Measurements from ENCODE around the gene NOB1. TPM values are rescaled to one million over a fixed set of nuclear protein-coding genes. Genes with fewer than 3 reads are reported as not detected.

Gene NOB1
- total and polyA plus RNA-seq, 9 of the 15 experiments (the other 6 are each of a cell fraction or from before 2014, with no cell fraction given): 42.4 to 148 (median 116) TPM

- TF ChIP-seq CREB3L1 (IDR thresholded peaks at IDR 0.05; ENCODE audit: borderline replicate concordance, low read depth): no peak
- no peak for TF ChIP-seq RNF219 (CRISPR knock-in tag; IDR thresholded peaks at IDR 0.05)
- no peak for TF ChIP-seq SRSF1 (IDR thresholded peaks at IDR 0.05; ENCODE audit: low read depth, low read length)
- TF ChIP-seq PRPF4 (IDR thresholded peaks at IDR 0.05; ENCODE audit: insufficient read depth, low read depth, low read length, poor library complexity, severe bottlenecking): no peak
- TF ChIP-seq EGR1 (conservative IDR thresholded peaks at IDR 0.05): peak; percentile 37; the same call in 1 of the 2 replicates
- no peak for TF ChIP-seq ZNF707 (CRISPR knock-in tag; conservative IDR thresholded peaks at IDR 0.05)
- no peak for TF ChIP-seq CLOCK (CRISPR knock-in tag; IDR thresholded peaks at IDR 0.05; ENCODE audit: borderline replicate concordance)
- TF ChIP-seq ATF4 (CRISPR knock-in tag; IDR thresholded peaks at IDR 0.05): no peak
- no peak for TF ChIP-seq ZFX (CRISPR knock-in tag; IDR thresholded peaks at IDR 0.05)
- no peak for TF ChIP-seq U2AF1 (optimal IDR thresholded peaks at IDR 0.05; ENCODE audit: low read depth, low read length)
- no peak for TF ChIP-seq PBX2 (CRISPR knock-in tag; IDR thresholded peaks at IDR 0.05; ENCODE audit: low read depth)
- TF ChIP-seq PBX2 (tag; conservative IDR thresholded peaks at IDR 0.05; ENCODE audit: low read depth): no peak
- no peak for TF ChIP-seq NR0B1 (IDR thresholded peaks at IDR 0.05; ENCODE audit: partially characterized antibody)
- no peak for TF ChIP-seq SMARCB1 (IDR thresholded peaks at IDR 0.05; ENCODE audit: insufficient read length, low read depth)
Measured at GRCh38 chr16:69725480-69726312, 29.0 kb downstream of the NOB1 start (continued).

Measured in K562 (cell line).